HL-60/S4 treated with phorbol 12-myristate 13-acetate at 8.2 ng/mL for 4 days and 3 days (cell line): ENCODE measurements around the gene SCYGR3.

Experiments
- in situ Hi-C: fragments of 300-500 bp; cut with MboI; formaldehyde crosslinking; loops from 2 replicates; pipeline ENCODE4 v1.15.0; 2022; ENCODE audit warnings: low sequenced_read_pairs

The SCYGR3 gene

GRCh38 chr2:227614740-227615139, at the start of gene SCYGR3:
Gene SCYGR3 (minus strand): TSS chr2:227614840. CDS start chr2:227614840, 0 bp downstream.
- in situ Hi-C loops = no loop called here

GRCh38 chr2:227661827-227662226, 47.2 kb upstream of the SCYGR3 start:
- in situ Hi-C loops = no loop called here

GRCh38 chr2:227661025-227661649, 46.5 kb upstream of the SCYGR3 start:
- in situ Hi-C loops = no loop called here

- in situ Hi-C loops = no loop called here
Observed at GRCh38 chr2:227657199-227657845, 42.7 kb upstream of the SCYGR3 start.

GRCh38 chr2:227655454-227655853, 40.8 kb upstream of the SCYGR3 start:
- in situ Hi-C loops = no loop called here

- in situ Hi-C loops = no loop called here
Observed at GRCh38 chr2:227654426-227654825, 39.8 kb upstream of the SCYGR3 start.

GRCh38 chr2:227653419-227653818, 38.8 kb upstream of the SCYGR3 start:
- in situ Hi-C loops = no loop called here

- in situ Hi-C loops = no loop called here
Observed at GRCh38 chr2:227643990-227644551, 29.4 kb upstream of the SCYGR3 start.

- in situ Hi-C loops = no loop called here
Observed at GRCh38 chr2:227642656-227643055, 28.0 kb upstream of the SCYGR3 start.

GRCh38 chr2:227634201-227634600, 19.6 kb upstream of the SCYGR3 start:
- in situ Hi-C loops = no loop called here

GRCh38 chr2:227632827-227633226, 18.2 kb upstream of the SCYGR3 start:
- in situ Hi-C loops = no loop called here

- in situ Hi-C loops = no loop called here
Observed at GRCh38 chr2:227630322-227630721, 15.7 kb upstream of the SCYGR3 start.

GRCh38 chr2:227629435-227629834, 14.8 kb upstream of the SCYGR3 start:
- in situ Hi-C loops = no loop called here

GRCh38 chr2:227627769-227628168, 13.1 kb upstream of the SCYGR3 start:
- in situ Hi-C loops = no loop called here

- in situ Hi-C loops = no loop called here
Observed at GRCh38 chr2:227626580-227627151, 12.0 kb upstream of the SCYGR3 start.

GRCh38 chr2:227625420-227625819, 10.8 kb upstream of the SCYGR3 start:
- in situ Hi-C loops = no loop called here

GRCh38 chr2:227623226-227623625, 8.6 kb upstream of the SCYGR3 start:
- in situ Hi-C loops = no loop called here

GRCh38 chr2:227617316-227618230, 2.9 kb upstream of the SCYGR3 start, which contains the start of gene SCYGR4:
Gene SCYGR4 (plus strand): TSS chr2:227617498. CDS start chr2:227617498, 0 bp downstream.
- in situ Hi-C loops = no loop called here

- in situ Hi-C loops = no loop called here
Observed at GRCh38 chr2:227616631-227617030, 2.0 kb upstream of the SCYGR3 start.

GRCh38 chr2:227615906-227616305, 1.3 kb upstream of the SCYGR3 start:
- in situ Hi-C loops = no loop called here

GRCh38 chr2:227615181-227615580, 541 bp upstream of the SCYGR3 start:
- in situ Hi-C loops = no loop called here
